Naive thymus-derived CD4-positive, alpha-beta T cell (primary cell): Measurements from ENCODE around the gene FAM50A. TPM values are rescaled to one million over a fixed set of nuclear protein-coding genes. Genes with fewer than 3 reads are reported as not detected.

Experiments
- ATAC-seq: fragments of 150-1000 bp; cut with Tn5 transposase; 2 replicates; pipeline ENCODE4 v1.10.0; 2021; ENCODE audit warnings: mild to moderate bottlenecking, moderate library complexity
- CTCF ChIA-PET: fragments of 350-600 bp; sonication (Branson Sonifier 250); formaldehyde crosslinking; loops from one replicate; lab custom pipeline; 2021; ENCODE audit warnings: antibody characterized with exemption; lab: Charles Lee
- POLR2A ChIA-PET: fragments of 350-600 bp; sonication (Branson Sonifier 250); formaldehyde crosslinking; loops from one replicate; lab custom pipeline; 2021; ENCODE audit warnings: antibody characterized with exemption, inconsistent platforms; lab: Charles Lee
- DNase-seq, 9 donors: peaks; one replicate each; pipeline versions ENCODE4 v3.0.0 to v3.0.0-alpha.2; 2020 to 2022; ENCODE audit warnings: mixed read lengths in 1 of 9
- H3K27ac ChIP-seq: one replicate; pipeline ENCODE4 v1.7.0; 2013; ENCODE audit warnings: mild to moderate bottlenecking, low read depth, low read length, moderate library complexity
- H3K27me3 ChIP-seq, 2 donors: one replicate each; pipeline ENCODE4 v1.7.0; 2013; ENCODE audit warnings: low read length in 2 of 2, mild to moderate bottlenecking in 2 of 2, moderate library complexity in 2 of 2; ENCODE audit not compliant: control insufficient read depth in 2 of 2, insufficient read depth in 2 of 2
- H3K36me3 ChIP-seq, 3 experiments: 1 replicate in 2 of 3; 2 replicates in 1 of 3; pipeline ENCODE4 v1.7.0; 2013; ENCODE audit warnings: low read length in 3 of 3, mild to moderate bottlenecking in 3 of 3, moderate library complexity in 1 of 3; ENCODE audit not compliant: insufficient read depth in 3 of 3, control insufficient read depth in 2 of 3
- H3K4me1 ChIP-seq, 2 donors: one replicate each; pipeline ENCODE4 v1.7.0; 2013; ENCODE audit warnings: low read length in 2 of 2, mild to moderate bottlenecking in 2 of 2, moderate library complexity in 1 of 2; ENCODE audit not compliant: control insufficient read depth in 2 of 2, insufficient read depth in 2 of 2
- H3K4me3 ChIP-seq: 2 replicates; pipeline ENCODE4 v1.7.0; 2013; ENCODE audit warnings: mild to moderate bottlenecking, low read length
- H3K9me3 ChIP-seq, 3 experiments: 1 replicate in 2 of 3; 2 replicates in 1 of 3; pipeline ENCODE4 v1.7.0; 2013; ENCODE audit warnings: low read length in 3 of 3; ENCODE audit not compliant: control insufficient read depth in 2 of 3
- H3K27ac Mint-ChIP-seq, 9 donors: one replicate each; pipeline ENCODE4 v1.8.0; 2020 to 2022; ENCODE audit warnings: mixed read lengths in 9 of 9, mild to moderate bottlenecking in 8 of 9, moderate library complexity in 5 of 9, inconsistent platforms in 2 of 9
- H3K27me3 Mint-ChIP-seq, 5 donors: one replicate each; pipeline ENCODE4 v1.8.0; 2021 to 2022; ENCODE audit warnings: mixed read lengths in 5 of 5, mild to moderate bottlenecking in 1 of 5
- H3K36me3 Mint-ChIP-seq, 5 donors: one replicate each; pipeline ENCODE4 v1.8.0; 2020 to 2022; ENCODE audit warnings: mixed read lengths in 5 of 5, mild to moderate bottlenecking in 3 of 5, inconsistent platforms in 1 of 5
- H3K4me1 Mint-ChIP-seq, 7 donors: one replicate each; pipeline ENCODE4 v1.8.0; 2020 to 2022; ENCODE audit warnings: mixed read lengths in 7 of 7, mild to moderate bottlenecking in 3 of 7, inconsistent platforms in 1 of 7
- H3K4me3 Mint-ChIP-seq, 10 donors: one replicate each; pipeline ENCODE4 v1.8.0; 2020 to 2022; ENCODE audit warnings: mild to moderate bottlenecking in 10 of 10, mixed read lengths in 10 of 10, moderate library complexity in 6 of 10, inconsistent platforms in 2 of 10
- H3K9me3 Mint-ChIP-seq, 11 donors: one replicate each; pipeline ENCODE4 v1.8.0; 2020 to 2022; ENCODE audit warnings: mixed read lengths in 11 of 11, mild to moderate bottlenecking in 4 of 11, inconsistent platforms in 1 of 11, moderate library complexity in 1 of 11
- intact Hi-C, 2 donors: fragments of 100-400 bp; cut with micrococcal nuclease; formaldehyde crosslinking; loops; one replicate each; pipeline ENCODE4 v1.15.1; 2023
- polyA plus RNA-seq, 2 donors: library from polyadenylated mRNA; unstranded; fragments of 300-500 nt; fragmentation: Illumina TruSeq; gene quantifications; one replicate each; pipeline ENCODE4 v1.2.3, GENCODE V29; 2021
- total RNA-seq, 6 experiments: library from RNA in 5 of 6; stranded (reverse) in 5 of 6; gene quantifications; 1 replicate in 5 of 6; 2 replicates in 1 of 6; pipeline ENCODE4 v1.2.3 and lab custom pipeline; 2021 to 2026

The FAM50A gene
- total and polyA plus RNA-seq, 7 experiments from 2014 or later, result 19.9 to 76.5 (median 48.8) TPM

- H3K4me3 ChIP-seq, result no peak overlapping the region
- peaks cover 0 to 2% (median 0%) of the 10 kb centered on the region in 11 donors for H3K9me3 Mint-ChIP-seq
- peaks cover 8 to 35% (median 23%) of the 10 kb centered on the region in 7 donors for H3K4me1 Mint-ChIP-seq
- no peaks in the 10 kb centered on the region for H3K27me3 ChIP-seq
- peaks cover 0 to 5% (median 0%) of the 10 kb centered on the region in 5 donors for H3K36me3 Mint-ChIP-seq
- CTCF ChIA-PET, result interaction anchor here (0.5 kb wide), 1 partner anchor 49 kb away, joined by 3 read pairs; no protein-coding TSS in a partner anchor
- DNase-seq, result no peak
- H3K36me3 ChIP-seq, result peaks cover 0 to 2% (median 0%) of the 10 kb centered on the region in 3 experiments
- no peak for ATAC-seq
- peaks cover 4 to 14% of the 10 kb centered on the region in 2 donors for H3K4me1 ChIP-seq
- H3K4me3 Mint-ChIP-seq, result peak overlapping the region in 6 of 10 donors; percentile 39 to 82 (median 72)
- no peaks in the 10 kb centered on the region for H3K9me3 ChIP-seq
- H3K27ac ChIP-seq, result no peak overlapping the region
- peak overlapping the region in 5 of 9 donors; percentile 24 to 90 (median 51) for H3K27ac Mint-ChIP-seq
- intact Hi-C loops, result loop anchor here (5.0 kb wide), 3 partner anchors 35 to 80 kb away; partner anchors contain the start of genes FAM50A (in 1 of the 2), RPL10 (in 1 of the 2) and TAFAZZIN (in 1 of the 2)
- H3K27me3 Mint-ChIP-seq, result no peaks in the 10 kb centered on the region
- POLR2A ChIA-PET, result interaction anchor here (0.8 to 3.8 kb wide), 10 partner anchors 9 to 410 kb away, joined by 3 to 31 read pairs (median 4); partner anchors contain the start of genes PLXNA3, SLC10A3 and UBL4A
Measured at GRCh38 chrX:154476821-154477220, 32.9 kb downstream of the FAM50A start.

DNA sequence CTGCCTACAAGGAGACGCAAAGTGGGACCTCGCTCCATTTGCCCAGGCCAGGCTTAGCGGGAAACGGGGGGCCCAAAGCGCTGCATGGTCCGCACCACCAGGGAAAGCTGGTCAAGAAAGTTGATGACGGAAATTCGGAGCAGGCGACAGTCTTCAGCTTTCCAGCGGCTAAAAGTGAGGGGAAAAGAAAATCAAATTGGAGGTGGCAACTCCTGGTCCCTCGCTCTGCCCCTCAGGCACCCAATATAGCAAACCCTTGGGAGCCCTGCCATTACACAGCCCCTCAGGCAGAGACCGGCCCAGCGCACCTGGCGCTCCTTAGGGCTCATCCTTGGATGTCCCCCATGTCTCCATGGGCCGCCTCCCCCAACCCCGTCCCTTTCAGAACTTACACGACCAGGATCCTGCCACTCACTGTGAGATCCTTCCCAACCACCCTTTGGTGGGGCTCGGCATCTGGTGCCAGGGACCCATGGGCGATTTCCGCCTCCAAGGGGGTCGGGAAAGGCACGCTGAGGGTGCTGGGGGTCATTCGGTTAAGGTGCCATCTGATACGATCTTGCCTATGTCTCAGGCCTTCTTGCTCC is 34.0 kb downstream of the FAM50A start:
- H3K27ac Mint-ChIP-seq, result peak overlapping the region; percentile 59 to 90 (median 81)
- CTCF ChIA-PET, result no interaction called here
- H3K9me3 Mint-ChIP-seq, result peaks cover 0 to under 1% (median 0%) of the 10 kb centered on the region in 11 donors
- Histone ChIP-seq H3K36me3 (no peaks in the 10 kb centered on the region), H3K9me3 (no peaks in the 10 kb centered on the region), H3K4me1 (peaks cover 4 to 14% of the 10 kb centered on the region in 2 donors), H3K4me3 (peak overlapping the region; percentile 79), H3K27ac (peak overlapping the region; percentile 90), H3K27me3 (no peaks in the 10 kb centered on the region)
- intact Hi-C loops, result loop anchor here (2.0 to 5.0 kb wide), 6 partner anchors 36 to 81 kb away; partner anchors contain the start of genes FAM3A (in 1 of the 2), FAM50A (in 1 of the 2), GDI1 (in 1 of the 2) and RPL10 (in 1 of the 2)
- peaks cover 10 to 39% (median 23%) of the 10 kb centered on the region in 7 donors for H3K4me1 Mint-ChIP-seq
- peak overlapping the region; percentile 80 to 94 (median 82) for H3K4me3 Mint-ChIP-seq
- POLR2A ChIA-PET, result interaction anchor here (0.9 to 3.8 kb wide), 8 partner anchors 8 to 411 kb away, joined by 3 to 31 read pairs (median 7); partner anchors contain the start of genes PLXNA3, SLC10A3, TAFAZZIN and UBL4A
- ATAC-seq (no peak), DNase-seq (no peak)
- peaks cover 0 to 5% (median 0%) of the 10 kb centered on the region in 5 donors for H3K36me3 Mint-ChIP-seq
- no peaks in the 10 kb centered on the region for H3K27me3 Mint-ChIP-seq

DNA sequence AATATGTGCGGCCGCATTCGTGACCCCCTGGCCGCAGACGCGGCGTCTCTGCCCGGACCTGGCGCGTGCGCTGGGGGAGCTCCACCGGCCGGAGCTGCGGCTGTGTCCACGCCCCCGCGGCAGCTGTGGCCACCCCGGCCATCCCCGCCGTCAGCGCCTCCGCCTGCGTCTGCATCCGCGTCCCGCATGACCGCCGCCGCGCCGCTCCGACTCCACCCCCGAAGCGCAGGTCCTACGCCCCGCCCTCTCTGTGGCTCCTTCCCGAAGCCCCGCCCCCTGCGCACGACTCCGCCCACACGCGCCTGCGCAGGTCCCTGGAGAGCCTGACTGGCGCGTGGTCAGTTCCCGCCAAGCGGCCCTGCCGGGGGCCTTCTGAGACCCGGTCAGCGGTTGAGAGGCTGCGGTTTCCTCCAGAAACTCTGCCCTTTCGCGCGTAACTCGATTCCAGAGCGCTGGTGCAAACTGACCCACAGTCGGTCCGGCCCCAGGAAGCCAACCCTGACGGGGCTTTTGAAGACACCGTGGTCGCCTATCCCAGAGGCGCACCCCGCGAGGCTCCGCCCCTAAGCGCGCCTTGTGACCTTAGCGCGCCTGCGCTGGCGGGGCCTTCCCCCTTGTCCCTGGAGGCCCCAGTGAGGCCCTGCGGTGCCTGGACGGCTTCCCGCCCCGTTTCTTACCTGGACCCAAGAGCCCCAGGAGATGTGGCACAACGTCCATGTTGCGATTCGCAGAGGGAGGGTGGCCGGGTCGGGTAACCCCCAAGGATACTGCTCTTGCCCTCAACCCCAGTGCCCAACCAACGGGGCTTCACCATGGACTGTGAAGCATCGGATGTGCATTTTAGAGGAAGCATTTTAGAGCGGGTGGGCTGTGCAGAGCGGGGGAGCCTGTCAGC is 35.0 kb downstream of the FAM50A start, which contains the start of gene LAGE3:
LAGE3 (minus strand) TSS at position 554 of the 895 bp plus-strand sequence; CDS start at position 188, 366 bp downstream.
- Mint-ChIP-seq H3K27me3 (no peaks in the 10 kb centered on the region), H3K4me1 (peaks cover 12 to 44% (median 23%) of the 10 kb centered on the region in 7 donors), H3K36me3 (peaks cover 0 to 7% (median 0%) of the 10 kb centered on the region in 5 donors), H3K9me3 (no peaks in the 10 kb centered on the region), H3K4me3 (peak within 1 kb of the TSS; percentile 81 to 94 (median 82)), H3K27ac (peak within 1 kb of the TSS; percentile 59 to 92 (median 88))
- Histone ChIP-seq H3K9me3 (no peaks in the 10 kb centered on the region), H3K4me1 (peaks cover 4 to 14% of the 10 kb centered on the region in 2 donors), H3K4me3 (peak within 1 kb of the TSS; percentile 79), H3K27ac (peak within 1 kb of the TSS; percentile 90), H3K36me3 (no peaks in the 10 kb centered on the region), H3K27me3 (no peaks in the 10 kb centered on the region)
- ChIA-PET POLR2A (interaction anchor here (0.9 to 3.8 kb wide), 9 partner anchors 11 to 80 kb away, joined by 3 to 31 read pairs (median 5); partner anchors contain the start of genes FAM3A, PLXNA3, SLC10A3 and TAFAZZIN), CTCF (no interaction called here)
- ATAC-seq (peak; percentile 97), DNase-seq (peak; percentile 85 to 97 (median 94))
- intact Hi-C loops, result loop anchor here (1.0 to 5.0 kb wide), 11 partner anchors 11 to 100 kb away; partner anchors contain the start of genes FAM3A (in 2 of the 2), SLC10A3 (in 2 of the 2), EMD (in 1 of the 2) and FAM50A (in 1 of the 2)

- Mint-ChIP-seq H3K4me3 (no peak overlapping the region), H3K27me3 (no peaks in the 10 kb centered on the region), H3K9me3 (no peaks in the 10 kb centered on the region), H3K4me1 (peaks cover 12 to 45% (median 26%) of the 10 kb centered on the region in 7 donors), H3K27ac (peak overlapping the region in 1 of 9 donors; percentile 66), H3K36me3 (peaks cover 0 to 2% (median 0%) of the 10 kb centered on the region in 5 donors)
- no peak overlapping the region for H3K27ac ChIP-seq
- H3K4me3 ChIP-seq, result no peak overlapping the region
- intact Hi-C loops, result no loop called here
- H3K4me1 ChIP-seq, result peaks cover 14 to 15% of the 10 kb centered on the region in 2 donors
- CTCF ChIA-PET, result interaction anchor here (0.7 kb wide), 1 partner anchor 110 kb away, joined by 3 read pairs; no protein-coding TSS in a partner anchor
- DNase-seq (no peak), ATAC-seq (no peak)
- no peaks in the 10 kb centered on the region for H3K9me3 ChIP-seq
- H3K27me3 ChIP-seq, result no peaks in the 10 kb centered on the region
- POLR2A ChIA-PET, result no interaction called here
- peaks cover 0 to 6% (median 4%) of the 10 kb centered on the region in 3 experiments for H3K36me3 ChIP-seq
Measured at GRCh38 chrX:154481195-154481594, 37.3 kb downstream of the FAM50A start.

GRCh38 chrX:154481911-154482601 is 38.1 kb downstream of the FAM50A start:
- DNase-seq (no peak), ATAC-seq (no peak)
- Mint-ChIP-seq H3K36me3 (peaks cover 0 to 4% (median 0%) of the 10 kb centered on the region in 5 donors), H3K27ac (peak overlapping the region in 4 of 9 donors; percentile 9 to 76 (median 46)), H3K9me3 (no peaks in the 10 kb centered on the region), H3K27me3 (no peaks in the 10 kb centered on the region), H3K4me1 (peaks cover 5 to 37% (median 18%) of the 10 kb centered on the region in 7 donors), H3K4me3 (no peak overlapping the region)
- H3K4me1 ChIP-seq, result peaks cover 12 to 15% of the 10 kb centered on the region in 2 donors
- POLR2A ChIA-PET, result no interaction called here
- no peak overlapping the region for H3K4me3 ChIP-seq
- H3K36me3 ChIP-seq, result peaks cover 0 to 6% (median 4%) of the 10 kb centered on the region in 3 experiments
- intact Hi-C loops, result no loop called here
- CTCF ChIA-PET, result interaction anchor here (0.6 kb wide), 1 partner anchor 193 kb away, joined by 5 read pairs; no protein-coding TSS in a partner anchor
- no peaks in the 10 kb centered on the region for H3K27me3 ChIP-seq
- H3K9me3 ChIP-seq, result no peaks in the 10 kb centered on the region
- H3K27ac ChIP-seq, result no peak overlapping the region
